T-cell (primary cell): ENCODE measurements around the gene PRPH2. TPM values are rescaled to one million over a fixed set of nuclear protein-coding genes. Genes with fewer than 3 reads are reported as not detected.
"Not testable (repeated sequence)": the region's sequence is repeated elsewhere in the genome, so short reads cannot be mapped to it uniquely, and the experiment has no call there.

Experiments used
- ATAC-seq, 4 experiments: fragments of 200-7000 bp in 3 of 4; fragments of 150-1000 bp in 1 of 4; cut with Tn5 transposase; replicated peaks in 1 of 4; 1 replicate in 3 of 4; 2 replicates in 1 of 4; pipeline ENCODE4 v1.10.0; 2021; ENCODE audit warnings: moderate library complexity in 3 of 4, mild to moderate bottlenecking in 2 of 4, moderate number of reproducible peaks in 1 of 4
- CTCF ChIA-PET, 2 donors: fragments of 300-600 bp; sonication (Branson Sonifier 250); formaldehyde crosslinking; loops; one replicate each; lab custom pipeline; 2022; ENCODE audit warnings: antibody characterized with exemption in 2 of 2; lab: Charles Lee
- POLR2A ChIA-PET, 2 donors: fragments of 300-600 bp; sonication (Branson Sonifier 250); formaldehyde crosslinking; loops; one replicate each; lab custom pipeline; 2022; ENCODE audit warnings: antibody characterized with exemption in 2 of 2; lab: Charles Lee
- DNase-seq, 35 experiments: peaks; one replicate each; pipeline versions ENCODE4 v3.0.0 to v3.0.0-alpha.2; 2013 to 2023
- H3K27ac ChIP-seq: one replicate; pipeline ENCODE4 v1.5.1; 2013; ENCODE audit warnings: low read length
- H3K27me3 ChIP-seq, 2 experiments: replicated peaks in 1 of 2; 1 replicate in 1 of 2; 2 replicates in 1 of 2; pipeline versions ENCODE4 v1.6.1 to v1.7.0; 2013; ENCODE audit warnings: low read length in 1 of 2, mixed read lengths in 1 of 2; ENCODE audit not compliant: control insufficient read depth in 2 of 2, insufficient read depth in 2 of 2; ENCODE audit errors: extremely low read depth in 1 of 2
- H3K36me3 ChIP-seq, 2 donors: 1 replicate in 1 of 2; 2 replicates in 1 of 2; pipeline versions ENCODE4 v1.6.1 to v1.7.0; 2013; ENCODE audit warnings: low read length in 1 of 2; ENCODE audit not compliant: control insufficient read depth in 2 of 2, insufficient read depth in 1 of 2; ENCODE audit errors: extremely low read depth in 1 of 2
- H3K4me1 ChIP-seq, 2 experiments: 1 replicate in 1 of 2; 2 replicates in 1 of 2; pipeline versions ENCODE4 v1.6.1 to v1.7.0; 2013; ENCODE audit warnings: low read length in 2 of 2, mixed read lengths in 1 of 2; ENCODE audit not compliant: insufficient read depth in 2 of 2, control insufficient read depth in 1 of 2; ENCODE audit errors: extremely low read depth in 1 of 2
- H3K4me3 ChIP-seq, 2 donors: 1 replicate in 1 of 2; 2 replicates in 1 of 2; pipeline versions ENCODE4 v1.5.1 to v1.7.0; 2013; ENCODE audit warnings: mild to moderate bottlenecking in 2 of 2, low read length in 1 of 2, moderate library complexity in 1 of 2; ENCODE audit not compliant: control insufficient read depth in 1 of 2; ENCODE audit errors: extremely low read depth in 1 of 2
- H3K9me3 ChIP-seq: 2 replicates; pipeline ENCODE4 v1.7.0; 2013
- H3K27ac Mint-ChIP-seq, 2 donors: one replicate each; pipeline ENCODE4 v1.8.0; 2020 to 2021; ENCODE audit warnings: mild to moderate bottlenecking in 2 of 2, mixed read lengths in 2 of 2
- H3K27me3 Mint-ChIP-seq, 2 donors: one replicate each; pipeline ENCODE4 v1.8.0; 2021 to 2022; ENCODE audit warnings: mixed read lengths in 2 of 2
- H3K36me3 Mint-ChIP-seq: one replicate; pipeline ENCODE4 v1.8.0; 2021; ENCODE audit warnings: mixed read lengths
- H3K4me1 Mint-ChIP-seq, 3 donors: one replicate each; pipeline ENCODE4 v1.8.0; 2020 to 2022; ENCODE audit warnings: mixed read lengths in 3 of 3, mild to moderate bottlenecking in 1 of 3
- H3K4me3 Mint-ChIP-seq, 3 donors: one replicate each; pipeline ENCODE4 v1.8.0; 2020 to 2022; ENCODE audit warnings: mild to moderate bottlenecking in 3 of 3, mixed read lengths in 3 of 3, moderate library complexity in 3 of 3
- H3K9me3 Mint-ChIP-seq, 3 donors: one replicate each; pipeline ENCODE4 v1.8.0; 2020 to 2022; ENCODE audit warnings: mixed read lengths in 3 of 3
- WGBS: methylation state at CpG from one replicate; pipeline ENCODE4 v1.1.5; 2013; ENCODE audit warnings: missing lambda C conversion rate; ENCODE audit not compliant: insufficient coverage; 5-methylcytosine and 5-hydroxymethylcytosine counted together
- total RNA-seq, 35 experiments: library from RNA in 6 of 35; stranded (reverse) in 6 of 35; fragments of 120-200 nt in 1 of 35; gene quantifications; one replicate each; pipeline versions ENCODE4 v1.2.1 to v1.2.4 and lab custom pipeline; 2013 to 2026

Gene PRPH2
- total RNA-seq, 5 donors from 2014 or later (not counting 1 experiment from before 2014, with no cell fraction given) = 0.12 to 0.13 TPM; not detected in 3

DNA sequence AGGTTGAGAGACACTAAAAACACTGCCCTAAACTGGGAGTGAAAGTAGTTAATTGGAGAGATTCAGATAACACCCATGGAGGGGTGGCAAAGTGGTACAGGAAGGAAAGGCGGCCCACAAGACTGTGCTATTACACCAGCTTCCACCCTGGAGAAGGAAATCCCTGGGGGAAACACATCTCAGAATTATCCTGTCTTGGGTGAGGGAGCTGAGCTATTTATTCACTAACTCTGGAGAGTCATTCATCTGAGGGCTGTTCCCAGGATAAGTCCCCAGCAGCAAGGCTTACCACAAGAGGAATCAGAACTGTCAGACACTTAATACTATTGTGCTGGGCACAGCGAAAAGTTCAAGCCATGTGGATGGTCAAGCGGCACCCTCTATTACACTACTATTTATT lies 13.6 kb upstream of the PRPH2 start:
- Histone ChIP-seq H3K9me3 (no peaks in the 10 kb centered on the region), H3K36me3 (no peaks in the 10 kb centered on the region), H3K27ac (no peak overlapping the region), H3K4me1 (no peaks in the 10 kb centered on the region), H3K27me3 (no peaks in the 10 kb centered on the region), H3K4me3 (no peak overlapping the region)
- no peak for ATAC-seq
- DNase-seq = no peak
- CTCF ChIA-PET = no interaction called here
- Mint-ChIP-seq H3K27ac (no peak overlapping the region), H3K4me3 (no peak overlapping the region), H3K4me1 (peaks cover 0 to 2% (median 0%) of the 10 kb centered on the region in 3 donors), H3K36me3 (no peaks in the 10 kb centered on the region), H3K27me3 (no peaks in the 10 kb centered on the region), H3K9me3 (no peaks in the 10 kb centered on the region)
- WGBS = no CpG with 5 or more reads among the region's 3 CpGs
- POLR2A ChIA-PET = no interaction called here

DNA sequence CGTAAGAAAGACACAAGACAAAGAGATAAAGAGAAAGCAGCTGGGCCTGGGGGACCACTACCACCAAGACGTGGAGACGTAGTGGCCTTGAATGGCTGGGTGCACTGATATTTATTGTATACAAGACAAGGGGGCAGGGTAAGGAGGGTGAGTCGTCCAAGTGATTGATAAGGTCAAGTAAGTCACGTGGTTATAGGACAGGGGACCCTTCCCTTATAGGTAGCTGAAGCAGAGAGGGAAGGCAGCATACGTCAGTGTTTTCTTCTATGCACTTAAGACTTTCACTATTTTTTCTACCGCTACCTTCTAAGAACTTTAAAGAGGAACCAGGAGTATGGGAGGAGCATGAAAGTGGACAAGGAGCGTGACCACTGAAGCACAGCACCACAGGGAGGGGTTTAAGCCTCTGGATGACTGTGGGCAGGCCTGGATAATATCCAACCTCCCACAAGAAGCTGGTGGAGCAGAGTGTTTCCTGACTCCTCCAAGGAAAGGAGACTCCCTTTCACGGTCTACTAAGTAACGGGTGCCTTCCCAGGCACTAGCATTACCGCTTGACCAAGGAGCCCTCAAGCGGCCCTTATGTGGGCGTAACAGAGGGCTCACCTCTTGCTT lies 11.6 kb upstream of the PRPH2 start:
- H3K9me3 ChIP-seq, H3K36me3 ChIP-seq, H3K36me3 Mint-ChIP-seq, H3K4me1 ChIP-seq, H3K4me3 ChIP-seq, H3K27ac Mint-ChIP-seq, DNase-seq, H3K27ac ChIP-seq, H3K27me3 Mint-ChIP-seq, H3K4me3 Mint-ChIP-seq, H3K9me3 Mint-ChIP-seq, ATAC-seq, H3K4me1 Mint-ChIP-seq, H3K27me3 ChIP-seq: not testable (repeated sequence)
- ChIA-PET CTCF (interaction anchor here (0.6 to 0.9 kb wide), 3 partner anchors 8 to 67 kb away, joined by 4 to 5 read pairs (median 4); no protein-coding TSS in a partner anchor), POLR2A (interaction anchor here (0.5 to 0.7 kb wide), 5 partner anchors 12 to 92 kb away, joined by 3 to 19 read pairs (median 5); partner anchors contain the start of gene TBCC (in 1 of the 2))
- 93% methylated on average over 5 of the region's 13 CpGs for WGBS

DNA sequence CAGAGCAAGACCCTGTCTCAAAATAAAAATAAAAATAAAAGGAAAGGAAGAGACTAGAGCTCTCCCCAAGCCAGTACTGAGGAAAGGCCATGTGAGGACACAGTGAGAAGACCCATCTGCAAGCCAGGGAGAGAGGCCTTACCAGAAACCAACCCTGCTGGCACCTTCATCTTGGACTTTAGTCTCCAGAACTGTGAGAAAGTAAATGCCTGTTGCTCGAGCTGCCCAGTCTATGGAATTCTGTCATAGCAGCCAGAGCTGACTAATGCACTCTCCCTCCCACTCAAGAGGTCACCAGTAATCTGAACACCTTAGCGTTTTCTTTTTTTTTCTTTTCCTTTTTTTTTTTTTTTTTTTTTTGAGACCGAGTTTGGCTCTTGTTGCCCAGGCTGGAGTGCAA lies 7.3 kb upstream of the PRPH2 start:
- peak overlapping the region in 1 of 2 donors; percentile 48 for H3K27ac Mint-ChIP-seq
- H3K4me1 Mint-ChIP-seq = peaks cover 20 to 23% (median 21%) of the 10 kb centered on the region in 3 donors
- ChIA-PET POLR2A (interaction anchor here in 1 of 2 donors (0.6 to 0.8 kb wide), 3 partner anchors 23 to 153 kb away, joined by 3 read pairs; no protein-coding TSS in a partner anchor), CTCF (interaction anchor here (0.7 to 1.1 kb wide), 4 partner anchors 38 to 858 kb away, joined by 3 to 4 read pairs (median 4); no protein-coding TSS in a partner anchor)
- no peaks in the 10 kb centered on the region for H3K27me3 Mint-ChIP-seq
- no peaks in the 10 kb centered on the region for H3K9me3 Mint-ChIP-seq
- Histone ChIP-seq H3K9me3 (no peaks in the 10 kb centered on the region), H3K4me1 (peaks cover 0 to 17% of the 10 kb centered on the region in 2 experiments), H3K27me3 (no peaks in the 10 kb centered on the region), H3K36me3 (no peaks in the 10 kb centered on the region), H3K27ac (no peak overlapping the region), H3K4me3 (no peak overlapping the region)
- DNase-seq = no peak
- no peak for ATAC-seq
- no CpG with 5 or more reads among the region's 3 CpGs for WGBS
- no peaks in the 10 kb centered on the region for H3K36me3 Mint-ChIP-seq
- H3K4me3 Mint-ChIP-seq = no peak overlapping the region

DNA sequence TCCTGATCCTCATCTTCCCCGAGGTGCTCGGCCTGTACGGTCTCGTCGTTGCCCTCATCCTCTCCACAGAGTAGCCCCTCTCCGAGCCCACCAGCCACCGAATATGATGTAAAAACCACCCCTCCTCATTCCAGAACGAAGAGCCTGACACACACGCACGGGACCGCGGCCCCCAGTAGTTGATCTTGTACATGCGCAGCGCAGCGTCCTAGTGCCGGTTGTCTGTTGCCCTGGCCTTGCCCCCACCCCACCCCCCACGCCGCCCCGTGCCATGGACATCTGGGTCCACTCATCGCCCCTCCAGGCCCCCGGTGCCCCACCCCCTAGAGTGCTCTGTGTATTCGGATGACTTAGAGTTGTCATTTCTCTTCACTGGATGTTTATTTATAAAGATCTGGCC lies 5.2 kb upstream of the PRPH2 start:
- H3K9me3 ChIP-seq = no peaks in the 10 kb centered on the region
- CTCF ChIA-PET = interaction anchor here (0.6 to 3.2 kb wide), 4 partner anchors 35 to 130 kb away, joined by 3 to 34 read pairs (median 8); no protein-coding TSS in a partner anchor

DNA sequence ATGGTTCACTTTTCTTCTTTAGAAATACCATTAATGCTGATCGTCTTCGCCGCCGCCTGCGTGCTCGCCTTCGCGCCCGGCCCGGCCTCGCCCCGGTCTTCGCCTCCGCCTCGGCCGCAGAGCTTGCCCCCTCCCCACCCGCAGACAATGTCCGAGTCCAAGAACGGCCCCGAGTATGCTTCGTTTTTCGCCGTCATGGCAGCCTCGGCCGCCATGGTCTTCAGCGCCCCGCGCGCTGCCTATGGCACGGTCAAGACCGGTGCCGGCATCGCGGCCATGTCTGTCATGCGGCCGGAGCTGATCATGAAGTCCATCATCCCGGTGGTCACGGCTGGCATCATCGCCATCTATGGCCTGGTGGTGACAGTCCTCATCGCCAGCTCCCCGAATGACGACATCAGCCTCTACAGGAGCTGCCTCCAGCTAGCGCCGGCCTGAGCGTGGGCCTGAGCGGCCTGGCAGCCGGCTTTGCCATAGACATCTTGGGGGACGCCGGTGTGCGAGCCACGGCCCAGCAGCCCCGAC lies 4.8 kb upstream of the PRPH2 start:
- 45% methylated on average over 52 of the region's 52 CpGs for WGBS
- Histone ChIP-seq H3K36me3 (no peaks in the 10 kb centered on the region), H3K27me3 (peaks cover 0 to under 1% of the 10 kb centered on the region in 2 experiments), H3K4me1 (peaks cover 0 to 17% of the 10 kb centered on the region in 2 experiments), H3K27ac (peak overlapping the region; percentile 73), H3K4me3 (peak overlapping the region; percentile 57 to 82), H3K9me3 (no peaks in the 10 kb centered on the region)
- Mint-ChIP-seq H3K36me3 (no peaks in the 10 kb centered on the region), H3K9me3 (no peaks in the 10 kb centered on the region), H3K4me3 (peak overlapping the region; percentile 82 to 94 (median 84)), H3K27ac (peak overlapping the region; percentile 95 to 99), H3K4me1 (peaks cover 20 to 23% (median 21%) of the 10 kb centered on the region in 3 donors), H3K27me3 (no peaks in the 10 kb centered on the region)
- DNase-seq (peak in 3 of 35 experiments; percentile 2 to 32 (median 7)), ATAC-seq (peak in 1 of 4 experiments; percentile 5)
- ChIA-PET CTCF (interaction anchor here (0.6 to 3.2 kb wide), 9 partner anchors 16 to 150 kb away, joined by 3 to 34 read pairs (median 5); partner anchors contain the start of gene TBCC (in 1 of the 2)), POLR2A (interaction anchor here (0.5 to 1.7 kb wide), 6 partner anchors 19 to 469 kb away, joined by 3 to 15 read pairs (median 5); partner anchors contain the start of genes BICRAL (in 1 of the 2) and TBCC (in 1 of the 2))

More for the DNA sequence above, 5.2 kb upstream of the PRPH2 start:
- Histone ChIP-seq H3K27me3 (no peaks in the 10 kb centered on the region), H3K27ac (no peak overlapping the region), H3K4me3 (peak overlapping the region in 1 of 2 donors; percentile 82), H3K36me3 (no peaks in the 10 kb centered on the region), H3K4me1 (peaks cover 0 to 17% of the 10 kb centered on the region in 2 experiments)
- no peak for DNase-seq
- peak overlapping the region; percentile 39 to 94 (median 82) for H3K4me3 Mint-ChIP-seq
- H3K27ac Mint-ChIP-seq = peak overlapping the region; percentile 27 to 28
- H3K9me3 Mint-ChIP-seq = no peaks in the 10 kb centered on the region
- POLR2A ChIA-PET = interaction anchor here in 1 of 2 donors (0.7 kb wide), 1 partner anchor 469 kb away, joined by 3 read pairs; no protein-coding TSS in a partner anchor
- H3K36me3 Mint-ChIP-seq = no peaks in the 10 kb centered on the region
- H3K4me1 Mint-ChIP-seq = peaks cover 20 to 23% (median 21%) of the 10 kb centered on the region in 3 donors
- ATAC-seq = no peak
- WGBS = 98% methylated on average over 16 of the region's 22 CpGs
- H3K27me3 Mint-ChIP-seq = no peaks in the 10 kb centered on the region
